ENCODE data around the gene GPRIN2.
A peak's percentile ranks its signal among the peaks of the same experiment; 100 is the strongest.

The GPRIN2 gene

DNA sequence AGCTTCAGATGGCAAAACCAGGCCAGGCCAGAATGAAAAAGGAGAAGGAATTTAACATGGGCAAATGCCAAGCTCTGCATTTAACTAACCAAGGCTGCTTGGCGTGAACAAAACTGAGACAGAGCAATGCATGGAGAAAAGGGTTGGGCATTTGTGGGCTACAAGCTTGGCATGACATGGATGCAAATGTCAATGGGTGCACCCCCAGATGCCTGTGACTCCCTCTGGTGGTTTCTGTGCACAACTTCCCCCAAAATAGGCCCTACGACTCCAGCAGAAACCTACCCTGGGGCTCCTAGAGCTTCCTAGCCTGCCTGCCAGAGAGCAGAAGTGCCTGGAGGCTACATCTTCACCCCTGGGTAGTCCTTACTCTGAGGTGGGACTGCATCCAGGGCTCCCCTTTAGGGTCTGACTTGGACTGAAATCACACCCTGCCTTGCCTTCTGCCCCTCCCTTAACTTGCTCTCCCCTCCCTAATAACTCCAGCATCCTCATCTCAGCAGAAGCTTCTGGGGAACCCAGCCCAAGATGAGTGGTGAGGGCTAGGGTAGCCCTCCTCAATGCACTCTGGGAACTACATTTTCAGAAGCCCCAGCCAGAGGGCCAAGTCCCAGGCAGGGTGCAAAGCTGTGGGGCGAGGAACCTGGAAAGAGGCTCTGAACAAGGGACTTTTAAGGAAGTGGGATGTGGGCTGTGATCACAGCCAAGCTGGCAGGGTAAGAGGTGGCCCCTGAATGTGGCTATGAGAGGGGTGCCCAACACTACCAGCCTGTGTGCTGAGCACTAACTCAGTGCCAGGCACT, 11.3 kb downstream of the GPRIN2 start:
- peak; percentile 27 for TF ChIP-seq CTCF (IDR thresholded peaks at IDR 0.05; ENCODE audit: insufficient read depth, low read depth, low read length, missing control alignments)
- no peak for DNase-seq (ENCODE audit: low read depth)
- no peak overlapping the region for H3K4me3 ChIP-seq (ENCODE audit: low read depth, low read length)

- H3K4me3 ChIP-seq (ENCODE audit: low read depth, low read length) = no peak overlapping the region
- no peak for TF ChIP-seq CTCF (IDR thresholded peaks at IDR 0.05; ENCODE audit: insufficient read depth, low read depth, low read length, missing control alignments)
- DNase-seq (ENCODE audit: low read depth) = no peak
Measured at GRCh38 chr10:46543466-46544377, 12.7 kb downstream of the GPRIN2 start.

DNA sequence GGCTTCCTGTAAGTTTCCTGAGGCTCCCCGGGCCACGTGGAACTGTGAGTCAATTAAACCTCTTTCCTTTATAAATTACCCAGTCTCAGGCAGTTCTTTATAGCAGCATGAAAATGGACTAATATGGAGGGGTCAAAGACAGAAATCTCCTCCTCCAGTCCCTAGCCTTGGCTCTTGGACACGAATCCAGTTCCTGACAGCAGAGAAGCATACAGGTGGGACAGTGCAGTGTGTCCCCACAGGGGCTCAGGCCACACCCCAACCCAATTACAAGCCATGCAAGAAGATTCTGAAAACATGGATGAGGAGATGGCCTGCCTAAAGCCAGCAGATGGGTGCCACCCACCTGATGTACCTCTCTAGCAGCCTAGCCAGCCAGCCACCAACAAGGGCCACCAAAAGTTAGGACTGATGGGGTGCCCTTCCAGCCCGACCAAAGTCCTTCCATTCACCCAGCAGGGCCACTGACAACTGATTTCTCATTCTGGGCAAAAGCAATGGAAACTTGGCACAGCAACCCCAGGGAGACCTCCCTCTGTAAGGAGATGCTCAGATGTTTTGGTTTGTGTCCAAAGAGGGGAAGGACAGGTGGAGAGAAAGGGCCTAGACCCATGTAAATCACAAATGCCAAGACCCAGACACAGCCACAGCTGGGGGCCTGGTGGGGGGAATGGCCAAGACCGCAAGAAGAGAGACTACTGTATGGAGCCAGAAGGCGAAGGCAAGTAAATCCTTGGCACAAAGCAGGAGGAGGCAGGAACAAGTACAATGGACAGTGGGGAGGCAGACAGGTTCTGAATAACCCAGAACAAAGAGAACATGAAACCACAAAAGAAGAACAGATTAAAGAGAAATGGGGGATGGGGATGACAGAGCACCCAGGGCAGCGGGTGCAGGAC, 13.6 kb downstream of the GPRIN2 start:
- no peak overlapping the region for H3K4me3 ChIP-seq (ENCODE audit: low read depth, low read length)
- no peak for DNase-seq (ENCODE audit: low read depth)
- TF ChIP-seq CTCF (IDR thresholded peaks at IDR 0.05; ENCODE audit: insufficient read depth, low read depth, low read length, missing control alignments) = no peak

DNA sequence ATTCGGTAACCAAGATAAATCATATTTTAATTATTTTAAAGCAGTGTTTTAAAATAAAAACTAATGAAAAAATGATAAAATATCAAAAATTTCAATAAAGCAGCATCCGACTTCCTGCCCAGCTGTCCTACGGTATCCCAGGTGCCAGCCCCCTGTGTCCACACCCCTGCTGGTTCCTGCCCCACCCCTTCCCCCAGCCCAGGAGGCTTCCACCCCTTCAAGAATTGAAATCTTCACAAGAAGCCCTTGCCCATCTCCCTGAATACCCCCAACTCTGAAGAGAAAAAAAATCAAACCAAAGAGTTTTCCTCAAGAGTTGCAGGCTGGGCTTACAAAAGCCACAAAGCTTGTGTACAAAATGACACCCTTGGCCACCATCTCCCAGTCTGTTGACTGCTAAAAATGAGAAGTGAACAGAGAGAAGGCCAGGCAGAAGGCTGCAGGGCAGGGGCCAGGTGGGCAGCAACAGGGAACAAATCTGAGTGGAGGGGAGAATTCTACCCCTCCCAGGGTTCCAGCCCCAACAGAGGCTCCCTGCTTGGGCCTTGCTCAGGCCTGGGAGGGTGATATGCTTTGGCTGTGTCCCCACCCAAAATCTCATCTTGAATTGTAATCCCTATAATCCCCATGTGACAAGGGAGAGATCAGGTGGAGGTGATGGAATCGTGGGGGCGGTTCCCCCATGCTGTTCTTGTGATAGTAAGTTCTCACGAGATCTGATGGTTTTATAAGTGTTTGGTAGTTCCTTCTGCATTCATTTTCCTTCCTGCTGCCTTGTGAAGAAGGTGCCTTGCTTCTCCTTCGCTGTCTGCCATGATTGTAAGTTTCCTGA, 14.5 kb downstream of the GPRIN2 start:
- TF ChIP-seq CTCF (IDR thresholded peaks at IDR 0.05; ENCODE audit: insufficient read depth, low read depth, low read length, missing control alignments) = no peak
- DNase-seq (ENCODE audit: low read depth) = no peak
- H3K4me3 ChIP-seq (ENCODE audit: low read depth, low read length) = no peak overlapping the region

- TF ChIP-seq CTCF (IDR thresholded peaks at IDR 0.05; ENCODE audit: insufficient read depth, low read depth, low read length, missing control alignments) = no peak
- DNase-seq (ENCODE audit: low read depth) = no peak
- no peak overlapping the region for H3K4me3 ChIP-seq (ENCODE audit: low read depth, low read length)
Measured at GRCh38 chr10:46541017-46541661, 15.3 kb downstream of the GPRIN2 start.

Data from GM12865 (cell line).